HCT116 (cell line): Measurements from ENCODE around the gene TMEM208. TPM values are rescaled to one million over a fixed set of nuclear protein-coding genes. Genes with fewer than 3 reads are reported as not detected.

ENCODE experiments used
- ATAC-seq: fragments of 200-7000 bp; cut with Tn5 transposase; 2 replicates; pipeline ENCODE4 v1.9.1; 2020; ENCODE audit warnings: mild to moderate bottlenecking, moderate library complexity
- BruUV-seq: library from RNA; stranded (reverse); fragments of 400-500 nt; replicated peaks from 2 replicates; lab custom pipeline; 2021; lab: Mats Ljungman, UMichigan
- CTCF ChIA-PET: fragments of 300-600 bp; sonication (Branson Sonifier 250); formaldehyde crosslinking; loops from one replicate; lab custom pipeline; 2021; ENCODE audit warnings: antibody characterized with exemption; lab: Charles Lee
- POLR2A ChIA-PET: fragments of 300-600, 350-600 bp; sonication (Branson Sonifier 250); formaldehyde crosslinking; loops from one replicate; lab custom pipeline; 2021; ENCODE audit warnings: antibody characterized with exemption; lab: Charles Lee
- RAD21 ChIA-PET, 2 experiments: fragments of 300-600 bp; sonication (Branson Sonifier 250); formaldehyde crosslinking; loops; one replicate each; lab custom pipeline; 2023; ENCODE audit warnings: low total read pairs in 2 of 2; ENCODE audit not compliant: uncharacterized antibody in 2 of 2, unreplicated experiment in 2 of 2, low non-redundant PET in 1 of 2; lab: Charles Lee
- DNase-seq: peaks from one replicate; pipeline ENCODE4 v3.0.0-alpha.2; 2010; ENCODE audit warnings: low read depth, low spot score
- H2AFZ ChIP-seq: fragments of 200-600 bp; shearing (Covaris generic), sonication (generic); 2 replicates; pipeline ENCODE4 v1.6.1; 2017; ENCODE audit warnings: low read depth, mixed run types, mixed read lengths, antibody characterized with exemption, low read length; ENCODE audit not compliant: poor library complexity, severe bottlenecking
- H3K27ac ChIP-seq: 2 replicates; pipeline ENCODE4 v1.5.1; 2012; ENCODE audit warnings: low read depth, low read length
- H3K27me3 ChIP-seq: fragments of 200-600 bp; sonication (generic); 2 replicates; pipeline ENCODE4 v1.6.1; 2016; ENCODE audit warnings: mixed run types, low read length, mixed read lengths; ENCODE audit not compliant: insufficient read depth
- H3K36me3 ChIP-seq, 2 experiments: fragments of 200-500 bp in 1 of 2; fragments of 200-600 bp in 1 of 2; sonication (Bioruptor generic) in 1 of 2; sonication (generic) in 1 of 2; 2 replicates each; pipeline versions ENCODE4 v1.5.1 to v1.6.1; 2014 to 2016; ENCODE audit warnings: low read length in 2 of 2, inconsistent platforms in 1 of 2, mixed read lengths in 1 of 2, mixed run types in 1 of 2; ENCODE audit not compliant: insufficient read depth in 2 of 2, control insufficient read depth in 1 of 2
- H3K4me1 ChIP-seq, 2 experiments: fragments of 200-600 bp in 1 of 2; sonication (generic) in 1 of 2; 2 replicates each; pipeline versions ENCODE4 v1.5.1 to v1.6.1; 2012 to 2017; ENCODE audit warnings: low read length in 2 of 2, inconsistent platforms in 1 of 2, mild to moderate bottlenecking in 1 of 2, mixed read lengths in 1 of 2, mixed run types in 1 of 2, moderate library complexity in 1 of 2; ENCODE audit not compliant: insufficient read depth in 2 of 2, control insufficient read depth in 1 of 2
- H3K4me2 ChIP-seq: fragments of 200-600 bp; sonication (generic); 2 replicates; pipeline ENCODE4 v1.6.1; 2017; ENCODE audit warnings: mixed run types, low read length, mixed read lengths
- H3K4me3 ChIP-seq, 2 experiments: fragments of 200-600 bp in 1 of 2; sonication (generic) in 1 of 2; replicated peaks in 1 of 2; 2 replicates each; pipeline ENCODE4 v1.5.1; 2011 to 2016; ENCODE audit warnings: low read length in 2 of 2, control low read depth in 1 of 2, low read depth in 1 of 2, mild to moderate bottlenecking in 1 of 2, mixed read lengths in 1 of 2, mixed run types in 1 of 2
- H3K79me2 ChIP-seq: fragments of 200-600 bp; sonication (generic); 2 replicates; pipeline ENCODE4 v1.6.1; 2017; ENCODE audit warnings: mild to moderate bottlenecking, mixed run types, low read length, moderate library complexity, mixed read lengths; ENCODE audit not compliant: insufficient read depth
- H3K9ac ChIP-seq: fragments of 200-600 bp; sonication (generic); 2 replicates; pipeline ENCODE4 v1.6.1; 2016; ENCODE audit warnings: low read length, mixed read lengths
- H3K9me2 ChIP-seq: fragments of 200-600 bp; sonication (generic), shearing (Covaris generic); 2 replicates; pipeline ENCODE4 v1.6.1; 2017; ENCODE audit warnings: mixed run types, mild to moderate bottlenecking, moderate library complexity; ENCODE audit not compliant: insufficient read depth
- H3K9me3 ChIP-seq, 2 experiments: fragments of 200-500 bp in 1 of 2; fragments of 200-600 bp in 1 of 2; sonication (Bioruptor generic) in 1 of 2; sonication (generic) in 1 of 2; 2 replicates each; pipeline ENCODE4 v1.6.1; 2014 to 2017; ENCODE audit warnings: low read length in 2 of 2, mixed read lengths in 2 of 2, inconsistent platforms in 1 of 2, low read depth in 1 of 2, mild to moderate bottlenecking in 1 of 2, mixed run types in 1 of 2, moderate library complexity in 1 of 2; ENCODE audit not compliant: control insufficient read depth in 1 of 2, insufficient read depth in 1 of 2
- H4K20me1 ChIP-seq: fragments of 200-600 bp; sonication (generic), shearing (Covaris generic); 2 replicates; pipeline ENCODE4 v1.6.1; 2017; ENCODE audit warnings: mixed run types, mild to moderate bottlenecking, moderate library complexity; ENCODE audit not compliant: insufficient read depth
- ELF1 ChIP-seq: IDR thresholded peaks from 2 replicates; pipeline ENCODE4 v1.6.1; 2012; ENCODE audit warnings: low read depth, borderline replicate concordance
- POLR2A ChIP-seq: IDR thresholded peaks from 2 replicates; pipeline ENCODE4 v1.7.0; 2011; ENCODE audit warnings: borderline replicate concordance; ENCODE audit not compliant: insufficient read depth, insufficient read length; ENCODE audit errors: extremely low read depth
- POLR2AphosphoS5 ChIP-seq: IDR thresholded peaks from 2 replicates; pipeline ENCODE4 v1.6.1; 2011; ENCODE audit warnings: mild to moderate bottlenecking, low read depth, low read length, moderate library complexity
- SP1 ChIP-seq: IDR thresholded peaks from 2 replicates; pipeline ENCODE4 v1.6.1; 2012; ENCODE audit warnings: low read depth
- SRF ChIP-seq: IDR thresholded peaks from 2 replicates; pipeline ENCODE4 v1.6.1; 2012; ENCODE audit warnings: low read depth
- YY1 ChIP-seq: IDR thresholded peaks from 2 replicates; pipeline ENCODE4 v1.6.1; 2011; ENCODE audit warnings: low read length, low read depth, moderate library complexity, mild to moderate bottlenecking; ENCODE audit not compliant: insufficient replicate concordance; ENCODE audit errors: extremely low read depth
- ZFX ChIP-seq: fragments of 450-650 bp; IDR thresholded peaks from 2 replicates; pipeline ENCODE4 v1.6.1; 2017
- intact Hi-C: fragments of 100-400 bp; cut with micrococcal nuclease; formaldehyde crosslinking; loops from 2 replicates; pipeline ENCODE4 v1.10.0; 2022
- total RNA-seq: library from RNA; stranded (reverse); gene quantifications from one replicate; pipeline ENCODE4 v1.2.1, GENCODE V29; 2021; ENCODE audit not compliant: unreplicated experiment

TMEM208 gene
- total RNA-seq, 1 experiment from 2014 or later = 36.1 TPM

DNA sequence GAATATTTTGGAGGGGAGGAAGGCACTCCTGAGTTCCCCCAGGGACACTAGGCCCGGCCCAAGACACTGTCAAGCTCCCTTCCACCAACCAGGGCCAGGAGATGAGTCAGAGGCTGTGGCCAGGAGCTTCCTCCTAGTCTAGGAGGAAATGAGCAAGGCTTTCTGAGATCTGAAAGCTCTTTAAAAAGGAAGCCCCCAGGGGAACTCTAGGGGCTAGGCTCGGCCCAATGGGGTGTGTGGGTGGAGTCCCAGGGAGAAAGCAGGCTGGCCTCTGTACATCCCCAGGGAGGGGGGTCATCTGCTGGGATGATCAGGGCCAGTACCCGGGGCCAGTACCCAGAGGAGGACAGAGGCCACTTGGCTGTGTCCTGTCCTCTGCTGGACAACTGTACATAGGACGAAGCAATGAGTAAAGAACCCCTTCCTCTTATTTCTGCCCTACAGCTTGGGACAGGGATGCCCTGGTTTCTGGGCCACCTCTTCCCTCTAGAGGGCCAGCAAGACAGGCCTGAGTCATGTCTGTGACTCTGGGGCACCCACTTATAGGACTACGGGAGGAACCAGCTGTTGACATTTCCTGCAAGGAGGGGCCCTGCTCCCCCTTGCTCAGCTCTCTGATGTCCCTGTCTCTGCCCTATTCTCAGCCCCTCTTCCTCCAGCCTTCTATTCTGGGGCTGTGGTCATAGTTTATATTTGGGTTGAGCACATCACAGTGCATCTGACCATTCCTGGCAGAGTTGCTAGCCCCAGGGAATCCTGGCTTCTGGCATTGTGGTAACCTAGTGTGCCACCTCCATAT is 17.7 kb downstream of the TMEM208 start:
- ATAC-seq (peak; percentile 15), DNase-seq (peak; percentile 63)
- Histone ChIP-seq H3K9ac (peak overlapping the region; percentile 87), H3K36me3 (peaks cover 0 to 2% of the 10 kb centered on the region in 2 experiments; a peak in 1 of 4 replicates), H3K27me3 (no peaks in the 10 kb centered on the region), H3K9me3 (no peaks in the 10 kb centered on the region), H3K4me3 (peak overlapping the region; percentile 71 to 92), H2AFZ (no peak overlapping the region), H3K27ac (peak overlapping the region; percentile 92), H3K4me1 (peaks cover 56 to 89% of the 10 kb centered on the region in 2 experiments), H3K79me2 (peaks cover 63% of the 10 kb centered on the region), H3K9me2 (no peaks in the 10 kb centered on the region), H3K4me2 (peak overlapping the region; percentile 94), H4K20me1 (no peaks in the 10 kb centered on the region)
- intact Hi-C loops = loop anchor here (5.0 kb wide), 1 partner anchor 173 kb away; the partner anchor contains the start of gene ZDHHC1
- BruUV-seq = no TSS peak
- ChIA-PET POLR2A (interaction anchor here (0.9 to 1.9 kb wide), 6 partner anchors 12 to 46 kb away, joined by 3 to 8 read pairs (median 4); partner anchors contain the start of genes ELMO3 and TMEM208), CTCF (interaction anchor here (0.6 to 1.7 kb wide), 7 partner anchors 16 to 285 kb away, joined by 3 to 7 read pairs (median 3); partner anchors contain the start of genes ELMO3 and TMEM208), RAD21 (no interaction called here)
- TF ChIP-seq POLR2AphosphoS5 = peak; percentile 74
- TF ChIP-seq YY1 = peak; percentile 72
- TF ChIP-seq ELF1 = no peak

DNA sequence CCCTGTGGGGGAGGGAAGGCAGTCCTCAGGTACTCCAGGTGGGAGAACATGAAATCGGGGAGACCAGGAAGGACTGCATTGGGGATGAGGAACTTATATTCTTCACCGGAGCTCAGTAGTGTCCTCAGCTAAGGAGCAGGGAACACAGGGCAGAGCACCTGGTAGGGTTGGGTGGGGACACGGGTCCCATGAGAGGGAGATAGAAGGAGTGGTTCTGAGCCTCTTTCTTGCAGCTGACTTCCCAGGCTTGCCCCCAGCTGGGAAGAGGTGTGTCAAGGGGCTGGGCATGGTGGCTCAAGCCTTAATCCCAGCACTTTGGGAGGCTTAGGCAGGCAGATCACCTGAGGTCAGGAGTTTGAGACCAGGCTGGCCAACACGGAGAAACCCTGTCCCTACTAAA is 18.3 kb downstream of the TMEM208 start:
- H3K36me3 ChIP-seq = no peaks in the 10 kb centered on the region
- no peak for ATAC-seq
- no peaks in the 10 kb centered on the region for H3K9me2 ChIP-seq
- TF ChIP-seq SRF (no peak), POLR2A (no peak), ELF1 (no peak), ZFX (no peak), SP1 (no peak), YY1 (no peak)
- peak overlapping the region; percentile 94 for H3K4me2 ChIP-seq
- peak overlapping the region; percentile 87 for H3K9ac ChIP-seq
- intact Hi-C loops = loop anchor here (5.0 kb wide), 1 partner anchor 172 kb away; the partner anchor contains the start of gene ZDHHC1
- no peak for DNase-seq
- peaks cover 57% of the 10 kb centered on the region for H3K79me2 ChIP-seq
- H3K4me1 ChIP-seq = peaks cover 56 to 86% of the 10 kb centered on the region in 2 experiments
- H3K27me3 ChIP-seq = no peaks in the 10 kb centered on the region
- POLR2A ChIA-PET = interaction anchor here (1.3 to 1.9 kb wide), 3 partner anchors 17 to 47 kb away, joined by 3 to 8 read pairs (median 5); partner anchors contain the start of genes ELMO3 and TMEM208
- H2AFZ ChIP-seq = no peak overlapping the region
- CTCF ChIA-PET = interaction anchor here (1.3 to 2.6 kb wide), 2 partner anchors 46 to 47 kb away, joined by 6 to 13 read pairs; partner anchors contain the start of gene ELMO3
- H4K20me1 ChIP-seq = no peaks in the 10 kb centered on the region
- peak overlapping the region; percentile 92 for H3K27ac ChIP-seq
- no peaks in the 10 kb centered on the region for H3K9me3 ChIP-seq
- RAD21 ChIA-PET = interaction anchor here in 1 of 2 experiments (0.7 kb wide), 1 partner anchor 92 kb away, joined by 4 read pairs; no protein-coding TSS in a partner anchor
- TSS peak; percentile 35 for BruUV-seq
- peak overlapping the region; percentile 71 to 92 for H3K4me3 ChIP-seq
